ENCODE results near the gene ACP6.

ACP6 gene

DNA sequence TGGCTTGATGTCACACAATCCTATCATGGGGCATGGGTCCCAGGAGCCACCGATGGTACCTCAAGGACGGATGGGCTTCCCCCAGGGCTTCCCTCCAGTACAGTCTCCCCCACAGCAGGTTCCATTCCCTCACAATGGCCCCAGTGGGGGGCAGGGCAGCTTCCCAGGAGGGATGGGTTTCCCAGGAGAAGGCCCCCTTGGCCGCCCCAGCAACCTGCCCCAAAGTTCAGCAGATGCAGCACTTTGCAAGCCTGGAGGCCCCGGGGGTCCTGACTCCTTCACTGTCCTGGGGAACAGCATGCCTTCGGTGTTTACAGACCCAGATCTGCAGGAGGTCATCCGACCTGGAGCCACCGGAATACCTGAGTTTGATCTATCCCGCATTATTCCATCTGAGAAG is 46.3 kb downstream of the ACP6 start:
- Histone ChIP-seq H3K79me2 (ENCODE audit: insufficient read depth, low read length) (no peaks in the 10 kb centered on the region), H3K27ac (ENCODE audit: low read depth, low read length, poor library complexity, severe bottlenecking) (no peak overlapping the region), H3K9me2 (ENCODE audit: low read depth, low read length) (no peaks in the 10 kb centered on the region), H3K4me3 (ENCODE audit: low read depth, low read length, poor library complexity, severe bottlenecking) (no peak overlapping the region), H3K9ac (ENCODE audit: low read length) (no peak overlapping the region), H3K4me1 (ENCODE audit: insufficient read depth, low read length, severe bottlenecking) (peaks cover 6% of the 10 kb centered on the region), H3K9me3 (ENCODE audit: low read length) (no peaks in the 10 kb centered on the region), H3F3A (ENCODE audit: insufficient read depth, low read length) (no peaks in the 10 kb centered on the region), H3K4me2 (ENCODE audit: low read length) (no peak overlapping the region), H2AFZ (ENCODE audit: low read length) (no peak overlapping the region), H3K36me3 (ENCODE audit: insufficient read depth, low read length) (peaks cover 20% of the 10 kb centered on the region), H3K27me3 (ENCODE audit: insufficient read depth, low read length) (no peaks in the 10 kb centered on the region), H4K20me1 (ENCODE audit: insufficient read depth, low read length) (no peaks in the 10 kb centered on the region)
- no peak for TF ChIP-seq EZH2 (IDR thresholded peaks at IDR 0.05; ENCODE audit: borderline replicate concordance, low read length)
- TF ChIP-seq, protein P1, sequence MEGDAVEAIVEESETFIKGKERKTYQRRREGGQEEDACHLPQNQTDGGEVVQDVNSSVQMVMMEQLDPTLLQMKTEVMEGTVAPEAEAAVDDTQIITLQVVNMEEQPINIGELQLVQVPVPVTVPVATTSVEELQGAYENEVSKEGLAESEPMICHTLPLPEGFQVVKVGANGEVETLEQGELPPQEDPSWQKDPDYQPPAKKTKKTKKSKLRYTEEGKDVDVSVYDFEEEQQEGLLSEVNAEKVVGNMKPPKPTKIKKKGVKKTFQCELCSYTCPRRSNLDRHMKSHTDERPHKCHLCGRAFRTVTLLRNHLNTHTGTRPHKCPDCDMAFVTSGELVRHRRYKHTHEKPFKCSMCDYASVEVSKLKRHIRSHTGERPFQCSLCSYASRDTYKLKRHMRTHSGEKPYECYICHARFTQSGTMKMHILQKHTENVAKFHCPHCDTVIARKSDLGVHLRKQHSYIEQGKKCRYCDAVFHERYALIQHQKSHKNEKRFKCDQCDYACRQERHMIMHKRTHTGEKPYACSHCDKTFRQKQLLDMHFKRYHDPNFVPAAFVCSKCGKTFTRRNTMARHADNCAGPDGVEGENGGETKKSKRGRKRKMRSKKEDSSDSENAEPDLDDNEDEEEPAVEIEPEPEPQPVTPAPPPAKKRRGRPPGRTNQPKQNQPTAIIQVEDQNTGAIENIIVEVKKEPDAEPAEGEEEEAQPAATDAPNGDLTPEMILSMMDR (IDR thresholded peaks at IDR 0.05; ENCODE audit: low read length): no peak

DNA sequence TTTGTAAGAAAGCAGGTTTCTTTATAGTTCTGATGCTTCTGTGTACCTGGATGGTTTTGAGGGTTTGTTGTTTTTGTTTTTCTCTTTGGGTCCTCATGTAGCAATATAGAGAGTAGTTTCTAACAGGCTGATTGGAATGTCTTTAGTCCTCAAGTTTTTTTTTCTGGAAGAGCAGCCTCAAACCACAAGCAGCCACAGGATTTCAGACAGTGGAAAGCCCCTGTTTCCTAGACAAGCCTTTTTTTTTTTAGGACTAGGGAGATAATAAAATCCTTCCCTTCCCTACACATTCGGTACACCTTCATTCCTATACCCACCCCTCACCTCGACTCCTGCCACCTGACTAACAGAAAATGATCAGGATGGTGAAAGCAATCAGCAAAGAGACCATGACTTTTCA is 47.6 kb downstream of the ACP6 start:
- Histone ChIP-seq H3K9me2 (ENCODE audit: low read depth, low read length) (no peaks in the 10 kb centered on the region), H3K79me2 (ENCODE audit: insufficient read depth, low read length) (no peaks in the 10 kb centered on the region), H3K4me3 (ENCODE audit: low read depth, low read length, poor library complexity, severe bottlenecking) (no peak overlapping the region), H2AFZ (ENCODE audit: low read length) (no peak overlapping the region), H3K4me1 (ENCODE audit: insufficient read depth, low read length, severe bottlenecking) (peaks cover 6% of the 10 kb centered on the region), H3K27ac (ENCODE audit: low read depth, low read length, poor library complexity, severe bottlenecking) (no peak overlapping the region), H3F3A (ENCODE audit: insufficient read depth, low read length) (no peaks in the 10 kb centered on the region), H3K36me3 (ENCODE audit: insufficient read depth, low read length) (peaks cover 33% of the 10 kb centered on the region), H4K20me1 (ENCODE audit: insufficient read depth, low read length) (no peaks in the 10 kb centered on the region), H3K9ac (ENCODE audit: low read length) (no peak overlapping the region), H3K4me2 (ENCODE audit: low read length) (no peak overlapping the region), H3K27me3 (ENCODE audit: insufficient read depth, low read length) (no peaks in the 10 kb centered on the region), H3K9me3 (ENCODE audit: low read length) (no peaks in the 10 kb centered on the region)
- TF ChIP-seq, protein P1 (IDR thresholded peaks at IDR 0.05; ENCODE audit: low read length): no peak
- no peak for TF ChIP-seq EZH2 (IDR thresholded peaks at IDR 0.05; ENCODE audit: borderline replicate concordance, low read length)

DNA sequence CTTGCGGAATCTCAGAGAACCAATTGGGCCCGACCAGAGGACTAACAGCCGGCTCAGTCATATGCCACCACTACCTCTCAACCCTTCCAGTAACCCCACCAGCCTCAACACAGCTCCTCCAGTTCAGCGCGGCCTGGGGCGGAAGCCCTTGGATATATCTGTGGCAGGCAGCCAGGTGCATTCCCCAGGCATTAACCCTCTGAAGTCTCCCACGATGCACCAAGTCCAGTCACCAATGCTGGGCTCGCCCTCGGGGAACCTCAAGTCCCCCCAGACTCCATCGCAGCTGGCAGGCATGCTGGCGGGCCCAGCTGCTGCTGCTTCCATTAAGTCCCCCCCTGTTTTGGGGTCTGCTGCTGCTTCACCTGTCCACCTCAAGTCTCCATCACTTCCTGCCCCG is 49.8 kb downstream of the ACP6 start:
- H3K27ac ChIP-seq (ENCODE audit: low read depth, low read length, poor library complexity, severe bottlenecking): no peak overlapping the region
- no peaks in the 10 kb centered on the region for H3K9me3 ChIP-seq (ENCODE audit: low read length)
- H3K4me3 ChIP-seq (ENCODE audit: low read depth, low read length, poor library complexity, severe bottlenecking): no peak overlapping the region
- no peaks in the 10 kb centered on the region for H3K9me2 ChIP-seq (ENCODE audit: low read depth, low read length)
- no peak overlapping the region for H2AFZ ChIP-seq (ENCODE audit: low read length)
- peaks cover 52% of the 10 kb centered on the region for H3K36me3 ChIP-seq (ENCODE audit: insufficient read depth, low read length)
- no peaks in the 10 kb centered on the region for H3K79me2 ChIP-seq (ENCODE audit: insufficient read depth, low read length)
- no peaks in the 10 kb centered on the region for H3F3A ChIP-seq (ENCODE audit: insufficient read depth, low read length)
- no peak overlapping the region for H3K4me2 ChIP-seq (ENCODE audit: low read length)
- H4K20me1 ChIP-seq (ENCODE audit: insufficient read depth, low read length): no peaks in the 10 kb centered on the region
- no peaks in the 10 kb centered on the region for H3K27me3 ChIP-seq (ENCODE audit: insufficient read depth, low read length)
- H3K4me1 ChIP-seq (ENCODE audit: insufficient read depth, low read length, severe bottlenecking): peaks cover 5% of the 10 kb centered on the region
- H3K9ac ChIP-seq (ENCODE audit: low read length): no peak overlapping the region
- no peak for TF ChIP-seq EZH2 (IDR thresholded peaks at IDR 0.05; ENCODE audit: borderline replicate concordance, low read length)
- TF ChIP-seq, protein P1 (IDR thresholded peaks at IDR 0.05; ENCODE audit: low read length): no peak

Measured in OCI-LY1 (cell line).